ENCODE results near the gene LMNTD1.

The LMNTD1 gene

DNA sequence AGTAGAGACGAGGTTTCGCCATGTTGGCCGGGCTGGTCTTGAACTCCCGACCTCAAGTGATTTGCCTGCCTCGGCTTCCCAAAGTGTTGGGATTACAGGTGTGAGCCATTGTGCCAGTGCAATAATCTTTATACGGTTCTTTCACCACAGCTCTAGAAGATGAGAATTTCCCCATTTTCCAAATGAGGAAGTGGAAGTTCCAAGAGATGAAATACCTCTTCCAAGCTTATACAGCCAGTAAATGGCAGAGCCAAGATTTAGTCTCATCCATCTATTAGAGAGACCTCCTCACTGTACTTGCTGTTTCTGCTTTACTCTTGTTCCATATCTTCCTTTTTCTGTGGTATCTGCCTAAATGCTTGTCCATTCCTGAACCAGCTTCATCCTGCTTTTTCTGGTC, 3.1 kb upstream of the LMNTD1 start:
- no peak for DNase-seq (ENCODE audit: low read depth in 2 of 3, low spot score in 1 of 3)

DNA sequence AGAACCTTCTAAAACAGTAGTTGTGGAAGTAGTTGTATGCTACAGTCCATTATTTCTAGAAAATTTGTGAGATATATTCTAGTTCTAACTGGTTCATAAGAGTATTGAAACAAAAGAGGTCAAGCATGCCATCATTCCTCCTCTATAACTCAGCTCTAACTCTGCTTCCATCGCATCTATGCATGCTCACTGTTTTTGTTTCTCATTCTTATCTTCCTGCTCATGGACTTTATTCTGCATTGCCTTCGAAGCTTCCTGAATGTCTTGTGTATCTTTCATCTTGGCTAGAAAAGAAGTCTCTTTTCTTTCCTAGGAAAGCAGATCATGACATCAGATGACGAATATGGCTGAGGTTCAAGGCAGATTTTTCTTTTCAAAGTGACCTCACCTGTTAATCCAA, 402 bp downstream of the LMNTD1 start:
- DNase-seq (ENCODE audit: low read depth in 2 of 3, low spot score in 1 of 3) = no peak

DNA sequence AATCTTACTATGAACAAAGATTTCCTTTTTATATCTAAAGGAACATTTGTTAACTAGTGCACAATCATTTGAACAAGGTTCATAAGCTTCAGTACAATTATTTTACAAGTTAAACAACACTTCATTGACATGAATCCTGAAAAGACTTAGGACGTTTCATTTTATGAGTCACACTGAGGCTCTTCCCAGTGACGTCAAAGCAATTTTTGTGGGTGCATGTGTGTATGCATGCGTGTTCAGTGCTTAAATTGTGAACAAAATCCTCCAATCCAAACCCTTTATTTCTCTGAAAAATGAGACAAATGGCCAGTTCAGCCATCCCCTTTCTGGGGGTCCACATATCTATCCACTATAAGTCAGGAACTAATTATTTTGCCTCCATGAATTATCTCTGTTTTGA, 2.9 kb downstream of the LMNTD1 start:
- no peak for DNase-seq (ENCODE audit: low read depth in 2 of 3, low spot score in 1 of 3)

DNA sequence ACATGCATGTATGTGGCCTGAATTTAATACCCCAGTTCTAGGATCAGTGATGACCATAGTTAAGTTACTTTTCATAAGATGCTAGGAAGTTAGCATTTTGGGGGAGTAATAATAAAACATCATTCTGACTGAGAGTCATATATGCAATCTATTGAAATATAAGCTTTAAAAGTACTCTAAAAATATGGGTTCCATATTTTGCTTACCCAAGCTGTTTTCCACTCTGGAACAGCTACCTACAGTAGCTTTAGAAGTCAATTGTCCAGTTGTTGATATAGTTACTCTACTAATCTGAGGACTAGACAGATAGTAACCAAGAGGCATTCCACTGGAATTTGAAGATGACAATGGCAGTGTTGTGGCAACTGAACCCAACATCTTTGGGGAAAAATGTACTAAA, 4.0 kb downstream of the LMNTD1 start:
- DNase-seq (ENCODE audit: low read depth in 2 of 3, low spot score in 1 of 3) = no peak

DNA sequence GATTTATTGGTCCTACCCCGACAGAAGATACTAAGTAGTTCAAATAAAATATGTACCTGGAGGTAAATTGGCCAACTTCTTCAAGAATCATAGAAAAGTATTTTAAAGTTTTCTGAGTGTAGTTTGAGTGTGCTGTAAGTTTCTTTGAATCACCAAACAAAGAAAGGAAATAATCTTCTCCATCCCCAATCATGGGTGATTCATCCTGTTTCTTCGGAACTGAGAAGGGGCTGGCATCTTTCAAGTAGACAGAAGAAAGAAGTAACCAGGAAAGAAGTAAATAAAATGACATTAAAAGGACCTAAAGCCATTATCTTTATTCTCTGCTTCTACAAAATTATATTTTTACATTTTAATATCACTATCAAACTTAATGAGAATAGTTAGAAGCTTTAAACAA, 6.8 kb downstream of the LMNTD1 start:
- no peak for DNase-seq (ENCODE audit: low read depth in 2 of 3, low spot score in 1 of 3)

DNA sequence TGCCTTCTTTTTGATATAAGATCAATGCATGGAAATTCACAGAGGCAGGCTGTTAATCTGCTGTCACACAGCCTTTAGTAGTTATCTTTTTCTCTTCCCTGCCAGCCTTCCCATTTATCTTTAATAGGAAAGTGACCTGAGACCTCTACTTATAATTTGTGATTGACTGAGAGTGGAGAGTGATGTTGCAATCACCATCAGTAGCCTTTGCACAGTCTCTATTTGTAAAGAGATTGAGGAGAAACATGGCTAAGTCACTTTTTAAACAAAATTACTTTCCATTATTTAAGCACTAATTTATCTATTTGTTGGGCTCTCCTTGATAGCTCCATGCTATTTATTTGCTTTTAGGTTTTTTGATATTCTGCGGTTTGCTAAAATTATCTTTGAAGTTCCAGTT, 19.9 kb downstream of the LMNTD1 start:
- no peak for DNase-seq (ENCODE audit: low read depth in 2 of 3, low spot score in 1 of 3)

DNA sequence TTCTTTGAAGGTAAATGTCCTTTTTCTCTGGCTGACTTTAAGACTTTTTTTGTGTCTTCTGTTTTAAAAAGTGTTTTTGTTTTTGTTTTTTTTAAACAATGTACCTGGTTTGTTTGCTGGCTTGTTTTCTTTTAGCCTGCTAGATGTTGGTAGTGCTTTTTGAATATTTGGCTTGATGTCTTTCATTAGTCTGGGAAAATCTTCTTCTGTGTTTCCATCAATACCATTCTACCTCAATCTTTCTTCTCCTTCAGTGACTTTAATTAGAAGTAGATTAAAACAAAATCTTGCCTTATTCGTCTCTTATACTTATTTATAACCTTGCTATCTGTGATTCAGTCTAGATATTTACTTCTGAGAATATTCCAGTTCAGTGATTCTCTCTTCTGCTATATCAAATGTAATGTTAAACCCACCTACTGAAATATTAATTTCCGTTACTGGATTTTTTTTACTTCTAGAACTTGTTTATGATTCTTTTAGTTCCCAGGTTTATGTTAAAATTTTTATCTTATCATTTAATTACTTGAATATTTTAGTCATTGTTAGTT, 21.5 kb downstream of the LMNTD1 start:
- no peak for DNase-seq (ENCODE audit: low read depth in 2 of 3, low spot score in 1 of 3)

DNA sequence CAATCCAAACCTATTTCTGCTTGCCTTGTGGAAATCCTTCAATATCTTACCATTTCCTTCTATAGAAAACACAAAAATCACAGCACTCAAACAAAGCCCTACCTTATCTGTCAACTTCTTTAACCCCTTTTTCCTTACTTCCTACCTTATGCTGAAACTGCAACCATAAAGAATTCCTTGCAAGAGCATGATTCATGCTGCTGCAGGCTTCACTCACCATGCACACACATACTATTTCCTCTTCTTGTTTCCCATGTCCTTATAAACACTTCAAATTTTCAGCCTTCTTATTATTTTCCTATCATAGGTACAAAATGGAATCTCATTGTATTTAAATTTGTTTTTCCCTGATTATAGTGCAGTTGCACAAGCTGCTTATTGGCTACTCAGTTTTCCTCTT, 23.3 kb downstream of the LMNTD1 start:
- DNase-seq (ENCODE audit: low read depth in 2 of 3, low spot score in 1 of 3) = no peak

DNA sequence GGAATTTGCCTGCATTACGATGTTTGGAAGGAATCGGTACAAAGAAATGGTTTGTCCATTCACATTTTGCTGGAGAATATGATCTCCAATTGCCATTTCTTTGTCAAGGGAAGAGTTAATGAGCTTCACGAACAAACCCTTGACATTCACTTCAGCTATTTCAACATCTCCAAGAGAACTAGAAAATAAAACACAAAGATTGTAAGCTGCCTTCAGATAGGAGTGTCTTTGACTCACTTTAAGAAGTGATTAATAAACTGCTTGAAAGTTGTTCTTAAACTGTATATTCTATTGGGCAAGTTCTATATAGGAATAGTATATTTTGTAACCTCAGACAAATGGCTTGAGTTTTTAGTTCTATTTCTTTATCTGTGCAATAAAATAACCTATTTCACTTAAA, 26.3 kb downstream of the LMNTD1 start:
- DNase-seq (ENCODE audit: low read depth in 2 of 3, low spot score in 1 of 3) = no peak

DNA sequence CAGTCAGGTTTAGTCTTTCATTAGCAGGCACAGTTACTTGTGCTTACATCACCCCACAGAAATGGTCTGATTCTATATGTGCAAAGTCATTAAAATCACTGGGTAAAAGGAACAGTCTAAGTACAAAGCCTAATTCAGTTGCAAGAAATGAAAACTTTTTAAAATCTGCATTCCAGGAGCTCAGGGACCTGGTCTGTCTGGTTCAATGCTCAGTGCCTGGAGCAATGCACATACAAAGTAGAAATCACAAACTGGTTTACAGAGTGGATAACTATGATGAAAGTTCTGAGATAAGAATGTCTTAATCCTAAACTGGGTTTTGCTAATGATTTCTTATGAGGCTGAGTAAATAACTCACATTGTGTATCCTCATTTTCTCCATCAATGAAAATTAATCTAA, 28.7 kb downstream of the LMNTD1 start:
- DNase-seq (ENCODE audit: low read depth in 2 of 3, low spot score in 1 of 3) = no peak

DNA sequence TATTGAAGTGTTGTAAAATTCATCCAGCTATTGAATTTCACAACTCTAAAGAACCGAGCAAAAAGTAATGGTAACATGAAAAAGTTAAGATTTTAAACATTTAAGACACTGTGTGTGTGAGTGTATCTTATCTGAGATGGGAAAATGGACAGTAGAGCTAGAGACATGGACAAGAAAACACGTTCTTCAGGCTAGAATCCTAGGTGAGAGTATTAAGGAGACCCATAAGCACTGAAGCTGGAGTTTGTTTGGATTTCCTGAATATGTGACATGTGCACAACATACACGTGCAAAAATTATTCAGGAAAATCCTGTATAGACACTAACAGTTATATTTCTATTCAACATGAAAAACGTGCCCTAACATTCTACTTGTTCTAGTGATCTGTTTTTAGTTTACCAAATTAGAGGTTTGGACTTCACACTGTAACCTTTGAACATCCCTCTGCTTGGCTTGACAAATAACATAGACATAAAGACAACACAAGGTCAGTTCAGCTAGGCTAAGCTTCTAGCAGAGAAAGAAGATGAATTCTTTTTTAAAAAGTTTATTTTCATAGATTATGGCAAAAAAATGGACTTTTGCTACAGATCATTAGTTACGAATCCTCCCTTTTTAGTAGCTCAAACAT, 31.3 kb downstream of the LMNTD1 start:
- DNase-seq (ENCODE audit: low read depth in 2 of 3, low spot score in 1 of 3) = no peak

DNA sequence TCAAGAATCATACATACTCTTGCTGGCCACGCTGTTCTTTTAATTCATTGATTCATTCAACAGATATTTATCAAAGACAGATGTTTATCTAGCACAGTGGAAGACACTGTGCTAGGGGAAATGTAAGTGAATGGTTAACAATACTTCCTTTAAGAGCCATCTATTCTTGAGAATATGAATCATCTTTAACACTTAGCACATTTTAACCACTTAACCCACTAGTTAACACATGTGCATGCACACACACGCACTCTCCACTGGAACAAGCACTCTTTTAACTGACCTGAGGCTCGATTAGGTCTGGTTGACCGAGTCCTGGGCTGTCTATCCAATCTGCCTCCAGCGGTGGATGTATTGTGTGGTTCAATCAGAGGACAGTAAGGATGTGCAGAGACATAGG, 34.6 kb downstream of the LMNTD1 start:
- DNase-seq (ENCODE audit: low read depth in 2 of 3, low spot score in 1 of 3) = no peak

DNA sequence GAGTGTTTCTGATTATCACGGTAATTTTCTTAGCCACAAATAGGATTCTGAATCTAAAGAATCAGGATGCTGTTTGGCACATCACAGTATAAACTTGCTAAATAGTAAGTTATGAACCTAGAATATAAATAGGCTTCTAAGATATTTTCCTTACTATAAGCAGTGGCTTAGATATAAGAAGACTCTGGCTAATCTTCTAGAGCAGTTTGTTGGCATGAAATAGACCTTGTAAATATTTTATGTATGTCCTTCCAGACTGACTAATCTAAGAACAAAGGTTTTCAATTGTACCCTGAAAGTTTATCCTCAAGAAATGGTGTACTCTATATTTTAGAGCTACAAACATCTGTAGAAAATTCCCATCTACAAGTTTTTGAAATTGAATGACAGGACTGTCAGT, 48.3 kb downstream of the LMNTD1 start:
- DNase-seq (ENCODE audit: low read depth in 2 of 3, low spot score in 1 of 3) = no peak

DNA sequence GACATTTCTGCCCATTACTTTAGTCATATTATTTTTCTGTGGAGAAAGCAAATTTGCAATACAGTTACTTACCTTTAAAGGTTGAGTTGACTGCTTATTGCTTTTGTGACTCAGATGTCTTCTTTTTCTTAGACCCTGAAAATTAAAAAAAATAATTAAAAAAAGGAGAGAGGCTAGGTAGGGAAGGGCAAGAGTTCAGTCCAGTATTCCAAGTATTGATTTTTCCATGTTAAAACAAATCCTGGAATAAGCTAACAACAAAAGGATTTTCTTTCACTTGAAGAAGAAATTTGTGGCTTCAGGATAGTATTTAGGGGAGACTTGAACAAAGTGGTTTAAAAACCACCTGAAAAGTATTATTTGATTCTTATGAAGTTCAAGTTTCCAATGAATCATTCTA, 49.4 kb downstream of the LMNTD1 start:
- DNase-seq (ENCODE audit: low read depth in 2 of 3, low spot score in 1 of 3) = no peak

DNA sequence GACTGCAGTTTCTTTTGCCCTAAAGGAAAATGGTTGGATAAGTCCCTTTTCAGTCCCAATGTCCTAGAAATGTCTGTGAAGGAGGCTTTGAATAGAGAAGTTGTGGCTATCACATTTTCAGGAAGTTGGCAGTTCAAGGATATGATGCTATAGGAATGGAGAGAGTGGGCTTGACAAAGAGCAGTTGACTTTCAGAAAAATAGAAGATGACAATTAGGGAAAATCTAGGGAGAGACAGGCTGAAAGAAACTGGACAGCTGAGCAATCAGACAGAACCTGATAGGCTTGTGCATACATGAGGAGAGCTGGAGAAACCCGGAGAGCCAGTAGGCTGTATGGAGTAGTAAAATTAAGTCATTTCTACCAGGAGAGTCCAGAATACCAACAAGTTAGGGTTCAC, 50.5 kb downstream of the LMNTD1 start:
- no peak for DNase-seq (ENCODE audit: low read depth in 2 of 3, low spot score in 1 of 3)

DNA sequence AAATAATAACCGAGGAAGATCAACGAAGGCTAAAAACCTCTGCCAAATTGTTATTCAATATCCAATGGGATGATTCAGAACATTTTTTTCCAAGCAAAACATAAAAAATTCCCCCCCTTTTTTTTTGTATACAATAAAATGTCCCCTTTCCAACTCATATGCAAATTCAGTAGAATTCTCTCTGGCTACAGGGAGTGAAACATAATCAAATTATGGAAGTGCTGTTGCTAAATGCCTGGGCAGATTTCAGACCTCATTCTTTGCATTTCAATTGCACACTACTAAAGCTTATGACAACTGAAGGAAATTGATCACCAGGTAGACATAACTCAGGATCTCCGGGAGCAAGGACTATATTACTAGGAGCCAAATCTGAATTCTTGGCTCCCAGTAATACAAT, 51.0 kb downstream of the LMNTD1 start:
- DNase-seq (ENCODE audit: low read depth in 2 of 3, low spot score in 1 of 3) = no peak

DNA sequence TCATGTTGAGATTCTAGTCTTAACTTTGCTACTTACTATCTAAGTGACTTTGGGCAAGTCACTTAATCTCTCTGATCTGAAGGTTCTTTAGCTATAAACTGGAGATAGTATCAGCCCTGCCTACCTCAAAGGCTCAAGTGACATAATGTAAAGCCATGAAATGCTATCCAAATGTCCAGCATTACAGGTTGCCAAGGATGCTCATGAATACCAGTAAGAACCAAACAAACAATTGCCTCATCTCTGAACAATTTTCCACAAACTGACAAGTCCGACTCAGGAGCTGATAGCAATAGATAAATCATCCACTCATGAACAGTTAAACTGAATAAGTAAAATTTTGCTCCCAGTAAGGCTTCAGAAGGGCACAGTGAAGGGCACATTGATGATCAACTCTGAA, 51.5 kb downstream of the LMNTD1 start:
- no peak for DNase-seq (ENCODE audit: low read depth in 2 of 3, low spot score in 1 of 3)

DNA sequence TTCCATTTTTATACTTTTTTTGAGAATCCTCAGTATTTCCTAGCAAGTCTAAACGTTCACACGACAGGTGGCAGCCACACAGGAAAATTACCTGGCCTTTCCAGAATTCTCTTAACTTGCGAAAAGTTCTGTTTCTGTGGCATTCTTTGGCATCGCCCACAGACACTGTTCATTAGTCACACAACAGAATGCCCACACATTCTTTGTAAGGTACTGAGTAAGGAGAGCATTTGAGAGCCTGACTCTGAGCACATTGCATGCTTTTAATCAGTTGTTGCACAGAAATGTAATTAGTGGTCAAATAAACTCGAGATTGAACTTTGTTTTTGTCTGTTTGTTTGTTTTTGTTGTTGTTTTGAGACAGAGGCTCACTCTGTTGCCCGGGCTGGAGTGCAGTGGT, 52.4 kb downstream of the LMNTD1 start:
- no peak for DNase-seq (ENCODE audit: low read depth in 2 of 3, low spot score in 1 of 3)

DNA sequence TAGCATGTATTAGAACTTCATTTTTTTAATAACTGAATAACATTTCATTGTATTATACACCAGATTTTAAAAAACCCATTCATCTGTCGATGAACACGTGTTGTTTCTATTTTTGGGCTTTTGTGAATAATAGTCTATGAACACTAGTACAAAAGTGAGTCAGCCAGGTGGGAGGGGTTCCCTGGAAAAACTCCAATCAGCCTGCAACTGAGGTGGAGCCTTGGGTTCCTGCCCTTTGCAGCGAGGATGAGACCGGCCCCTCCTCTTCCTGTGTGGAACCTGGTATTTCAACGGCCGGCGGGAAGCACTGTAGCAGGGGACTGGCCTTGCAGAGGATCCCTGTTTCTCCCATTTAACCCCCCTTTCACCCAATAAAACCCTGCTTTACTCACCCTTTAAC, 56.1 kb downstream of the LMNTD1 start:
- DNase-seq (ENCODE audit: low read depth in 2 of 3, low spot score in 1 of 3) = no peak

DNA sequence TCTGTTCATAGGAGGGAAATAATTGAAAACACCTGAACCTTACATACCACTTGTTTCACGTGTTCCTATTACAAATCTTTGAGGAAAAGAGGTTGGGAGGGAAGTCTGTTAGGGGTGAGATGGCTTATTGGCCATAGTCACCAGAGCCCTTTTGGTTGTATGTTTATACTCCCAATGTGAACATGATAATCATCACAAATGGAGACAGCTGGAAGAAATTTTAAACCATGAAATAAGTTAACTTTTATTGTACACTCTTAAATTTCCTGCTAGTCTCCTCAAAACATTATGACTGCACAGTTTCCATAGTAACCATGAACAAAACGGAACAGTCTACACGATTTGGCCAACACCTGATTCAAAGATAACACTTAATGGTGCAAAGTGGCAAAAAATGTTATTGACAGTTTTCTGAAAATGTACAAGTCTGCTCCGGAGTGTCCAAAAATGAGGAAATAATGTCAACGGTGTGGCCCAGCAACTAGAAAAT, 56.9 kb downstream of the LMNTD1 start:
- no peak for DNase-seq (ENCODE audit: low read depth in 2 of 3, low spot score in 1 of 3)

DNA sequence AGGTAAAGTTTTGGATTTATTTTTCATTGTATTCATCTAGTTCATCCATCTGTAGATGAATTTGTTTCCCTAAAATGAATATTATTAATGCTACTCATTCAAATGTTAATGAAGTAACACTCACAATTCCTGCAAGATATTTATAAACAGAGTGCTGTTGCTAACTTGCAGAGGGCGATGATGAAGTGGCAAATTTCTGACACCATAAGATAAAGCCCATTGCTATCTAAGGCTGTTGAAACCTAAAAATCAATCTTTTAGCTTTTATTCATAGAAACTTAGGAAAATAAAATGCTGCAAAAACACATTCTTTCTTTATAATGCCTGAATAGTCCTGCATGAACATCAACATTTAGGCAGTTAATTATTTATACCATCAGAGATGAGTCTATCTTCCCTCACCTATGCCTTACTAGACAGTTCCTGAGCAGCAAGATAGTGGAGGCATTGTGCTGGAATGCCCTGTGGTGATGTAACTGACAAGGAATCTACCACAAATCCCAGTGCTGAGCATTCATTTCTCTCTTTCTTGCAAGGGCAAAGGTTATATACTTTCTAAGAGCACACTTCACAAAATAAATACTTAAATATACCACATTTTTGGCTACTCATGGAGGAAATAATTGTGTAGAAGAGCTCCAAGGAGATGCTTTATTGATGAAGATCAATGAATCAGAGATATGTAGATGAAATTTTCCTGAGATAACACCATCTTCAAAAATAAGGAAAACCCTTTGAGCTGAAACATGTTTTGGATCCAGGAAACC, 57.6 kb downstream of the LMNTD1 start:
- no peak for DNase-seq (ENCODE audit: low read depth in 2 of 3, low spot score in 1 of 3)

DNA sequence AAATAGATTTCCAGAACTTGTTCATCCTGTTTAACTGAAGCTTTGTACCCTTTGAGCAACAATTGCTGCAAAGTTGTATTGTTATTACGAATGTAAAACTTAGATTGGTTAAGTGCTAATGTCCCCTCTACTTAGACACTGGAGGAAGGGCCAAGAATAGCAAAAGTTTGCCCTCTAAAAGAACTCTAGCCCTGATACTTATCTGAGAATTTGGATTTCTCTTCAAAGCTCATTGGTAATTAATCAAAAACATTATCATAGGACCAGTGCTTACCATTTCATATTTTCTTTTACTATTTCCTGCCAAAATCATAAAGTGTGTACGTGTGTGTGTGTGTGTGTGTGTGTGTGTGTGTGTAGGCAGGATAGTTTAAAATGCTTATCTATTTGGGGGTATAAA, 58.2 kb downstream of the LMNTD1 start:
- no peak for DNase-seq (ENCODE audit: low read depth in 2 of 3, low spot score in 1 of 3)

DNA sequence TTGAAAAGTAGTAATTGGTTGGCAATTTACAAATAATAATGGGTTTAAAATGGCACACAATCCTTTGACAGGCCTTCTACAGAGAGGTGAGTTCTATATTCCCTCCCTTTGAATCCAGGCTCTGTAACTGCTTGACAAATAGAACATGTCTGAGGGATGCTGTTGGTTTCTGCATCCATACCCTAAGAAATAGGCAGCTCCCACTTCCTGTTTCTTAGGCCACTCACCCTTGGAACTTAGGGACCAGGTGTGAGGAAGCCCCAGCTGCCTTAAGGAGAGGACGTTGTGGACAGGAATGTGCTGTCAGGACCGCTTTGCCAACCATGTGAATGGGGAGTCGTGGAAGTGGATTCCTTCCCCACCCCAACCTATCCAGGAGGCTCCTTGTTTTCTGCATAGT, 59.4 kb downstream of the LMNTD1 start:
- DNase-seq (ENCODE audit: low read depth in 2 of 3, low spot score in 1 of 3) = no peak
